Activated CD4-positive, alpha-beta T cell treated with anti-CD3 and anti-CD28 coated beads, Interleukin-2, amount 10 ng/mL, durations not matched to agents 7 days and 5 days (primary cell): ENCODE measurements around the gene TMEM187. TPM values are rescaled to one million over a fixed set of nuclear protein-coding genes. Genes with fewer than 3 reads are reported as not detected.
A peak's percentile ranks its signal among the peaks of the same experiment; 100 is the strongest.

Experiments
- CTCF ChIA-PET: fragments of 350-600 bp; sonication (Branson Sonifier 250); formaldehyde crosslinking; loops from one replicate; lab custom pipeline; 2021; ENCODE audit warnings: antibody characterized with exemption; lab: Charles Lee
- POLR2A ChIA-PET: fragments of 350-600 bp; sonication (Branson Sonifier 250); formaldehyde crosslinking; loops from one replicate; lab custom pipeline; 2021; ENCODE audit warnings: antibody characterized with exemption; lab: Charles Lee
- DNase-seq: peaks from one replicate; pipeline ENCODE4 v3.0.0-alpha.2; 2020
- H3K27ac Mint-ChIP-seq: one replicate; pipeline ENCODE4 v1.8.0; 2021; ENCODE audit warnings: mild to moderate bottlenecking, moderate library complexity, mixed read lengths
- H3K27me3 Mint-ChIP-seq: one replicate; pipeline ENCODE4 v1.8.0; 2021; ENCODE audit warnings: mixed read lengths
- H3K36me3 Mint-ChIP-seq: one replicate; pipeline ENCODE4 v1.8.0; 2021; ENCODE audit warnings: low read depth, mixed read lengths
- H3K4me1 Mint-ChIP-seq: one replicate; pipeline ENCODE4 v1.8.0; 2021; ENCODE audit warnings: mixed read lengths
- H3K4me3 Mint-ChIP-seq: one replicate; pipeline ENCODE4 v1.8.0; 2021; ENCODE audit warnings: mild to moderate bottlenecking, moderate library complexity, mixed read lengths
- H3K9me3 Mint-ChIP-seq: one replicate; pipeline ENCODE4 v1.8.0; 2021; ENCODE audit warnings: mixed read lengths
- total RNA-seq, 2 experiments: library from RNA; stranded (reverse); gene quantifications; one replicate each; pipeline ENCODE4 v1.2.3, GENCODE V29; 2021

Gene TMEM187
- total RNA-seq, 2 experiments from 2014 or later = 7.9 to 8.5 TPM

DNA sequence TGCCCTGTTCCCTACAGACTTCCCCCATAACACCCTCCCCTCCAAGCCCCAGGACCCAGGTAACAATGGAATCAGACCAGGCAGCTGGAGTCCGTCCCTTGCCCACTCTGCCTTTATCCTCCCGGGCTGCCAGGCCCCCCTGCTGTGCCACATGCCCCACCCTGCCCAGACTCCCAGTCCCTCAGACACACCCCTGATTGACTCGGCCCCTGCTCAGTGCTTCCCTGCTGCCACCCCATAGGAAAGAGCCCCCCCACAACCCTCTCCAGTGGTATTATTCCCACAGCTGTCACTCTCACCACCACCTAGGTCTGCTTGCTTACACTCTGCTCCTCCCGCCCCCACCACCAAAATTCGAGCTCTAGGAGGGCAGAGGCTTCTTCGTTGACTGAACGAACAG lies 33.0 kb upstream of the TMEM187 start:
- ChIA-PET CTCF (interaction anchor here (1.0 to 3.3 kb wide), 4 partner anchors 8 to 17 kb away, joined by 3 to 15 read pairs (median 5); no protein-coding TSS in a partner anchor), POLR2A (no interaction called here)
- H3K4me3 Mint-ChIP-seq = no peak overlapping the region
- peaks cover 7% of the 10 kb centered on the region for H3K36me3 Mint-ChIP-seq
- no peaks in the 10 kb centered on the region for H3K27me3 Mint-ChIP-seq
- no peak for DNase-seq
- H3K9me3 Mint-ChIP-seq = no peaks in the 10 kb centered on the region
- no peak overlapping the region for H3K27ac Mint-ChIP-seq
- H3K4me1 Mint-ChIP-seq = peaks cover 17% of the 10 kb centered on the region

DNA sequence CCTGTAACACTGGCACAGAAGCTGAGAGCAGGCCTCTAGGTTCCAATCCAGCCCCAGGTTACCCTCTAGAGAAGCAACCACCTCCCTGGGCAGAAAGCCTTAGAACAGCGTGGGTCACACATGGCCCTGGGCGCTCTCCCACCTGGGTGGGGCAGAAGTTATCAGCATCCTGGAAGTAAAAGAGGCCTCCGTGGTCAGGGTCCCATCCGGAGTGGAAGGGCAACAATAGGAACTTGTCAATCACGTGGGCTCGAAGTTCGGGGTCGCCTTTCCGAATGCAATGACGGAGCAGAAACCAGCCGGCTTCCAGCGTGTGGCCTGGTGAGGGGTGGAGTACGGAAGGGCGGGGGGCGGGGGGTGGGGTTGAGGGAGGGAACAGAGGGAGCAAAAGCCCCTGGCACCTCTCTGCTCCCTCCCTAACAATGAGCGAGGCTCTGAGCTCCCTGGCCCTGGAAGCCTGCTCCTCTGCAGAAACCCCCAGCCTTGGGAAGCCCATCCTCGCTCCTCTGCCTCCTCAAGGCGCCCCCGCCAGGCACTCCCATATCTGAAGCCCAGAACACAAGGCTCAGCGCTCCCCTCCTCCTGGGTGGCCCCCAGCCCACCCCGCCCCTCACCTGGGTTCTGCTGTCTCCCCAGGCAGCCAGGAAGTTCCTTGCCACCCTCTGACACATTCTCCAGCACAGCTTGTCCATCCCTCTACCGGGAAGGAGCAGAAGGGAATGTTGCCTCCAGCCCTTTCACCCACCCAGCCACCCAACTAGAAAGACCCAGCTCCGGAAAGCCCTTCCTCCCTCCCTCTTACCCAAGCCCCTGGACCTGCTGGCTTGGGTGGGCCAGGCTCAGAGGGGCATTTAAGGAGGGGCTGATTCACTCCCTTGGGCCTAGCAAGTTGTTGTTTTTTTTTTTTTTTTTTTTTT lies 31.0 kb upstream of the TMEM187 start:
- no peaks in the 10 kb centered on the region for H3K27me3 Mint-ChIP-seq
- POLR2A ChIA-PET = no interaction called here
- H3K36me3 Mint-ChIP-seq = peaks cover 7% of the 10 kb centered on the region
- H3K27ac Mint-ChIP-seq = peak overlapping the region; percentile 79
- no peak for DNase-seq
- H3K4me1 Mint-ChIP-seq = peaks cover 15% of the 10 kb centered on the region
- peak overlapping the region; percentile 61 for H3K4me3 Mint-ChIP-seq
- H3K9me3 Mint-ChIP-seq = no peaks in the 10 kb centered on the region
- CTCF ChIA-PET = interaction anchor here (1.0 kb wide), 1 partner anchor 13 kb away, joined by 3 read pairs; no protein-coding TSS in a partner anchor

DNA sequence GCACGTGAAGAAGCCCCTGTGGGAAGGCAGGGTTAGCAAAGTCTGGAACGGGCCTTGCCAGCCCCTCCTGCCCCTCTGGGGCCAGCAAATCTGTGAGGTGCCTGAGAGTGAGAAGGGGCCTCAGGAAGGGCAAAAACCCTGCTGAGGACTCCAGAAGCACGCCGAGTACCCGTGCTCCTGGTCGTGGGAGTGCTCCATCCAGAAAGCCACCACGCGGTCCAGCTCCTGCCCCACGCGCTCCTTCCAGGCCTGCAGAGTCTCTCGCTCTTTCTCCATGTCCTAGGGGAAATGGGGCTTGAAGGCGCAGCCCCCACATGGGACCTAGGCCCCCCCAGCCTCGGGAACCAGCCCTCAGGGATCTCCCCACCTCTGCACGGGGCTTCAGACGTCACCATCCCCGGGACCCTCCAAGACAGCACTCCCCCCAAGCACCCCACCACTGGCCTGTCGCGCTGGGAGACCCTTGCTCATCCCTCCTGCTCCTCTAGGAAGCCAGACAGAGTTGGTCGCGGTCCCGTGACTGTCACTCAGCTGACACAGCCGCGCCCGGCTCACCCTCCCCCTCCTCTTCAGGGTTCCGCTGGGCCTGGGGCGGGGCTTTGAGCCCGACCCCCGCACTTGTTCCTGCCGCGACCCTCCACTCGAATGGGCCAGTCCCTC lies 28.3 kb upstream of the TMEM187 start, which contains the start of gene RENBP:
Gene RENBP, minus strand, starts transcription at position 504 of the 660 bp plus-strand sequence. Its CDS starts 33 bp downstream, at position 471.
- Mint-ChIP-seq H3K36me3 (peaks cover 10% of the 10 kb centered on the region), H3K27ac (peak within 1 kb of the TSS; percentile 90), H3K4me1 (peaks cover 25% of the 10 kb centered on the region), H3K27me3 (no peaks in the 10 kb centered on the region), H3K9me3 (no peaks in the 10 kb centered on the region), H3K4me3 (peak within 1 kb of the TSS; percentile 81)
- ChIA-PET POLR2A (no interaction called here), CTCF (interaction anchor here (1.6 to 10.3 kb wide), 4 partner anchors 16 to 180 kb away, joined by 3 to 205 read pairs (median 44); partner anchors contain the start of genes ARHGAP4, HCFC1, NAA10 and PLXNB3)
- peak; percentile 50 for DNase-seq

DNA sequence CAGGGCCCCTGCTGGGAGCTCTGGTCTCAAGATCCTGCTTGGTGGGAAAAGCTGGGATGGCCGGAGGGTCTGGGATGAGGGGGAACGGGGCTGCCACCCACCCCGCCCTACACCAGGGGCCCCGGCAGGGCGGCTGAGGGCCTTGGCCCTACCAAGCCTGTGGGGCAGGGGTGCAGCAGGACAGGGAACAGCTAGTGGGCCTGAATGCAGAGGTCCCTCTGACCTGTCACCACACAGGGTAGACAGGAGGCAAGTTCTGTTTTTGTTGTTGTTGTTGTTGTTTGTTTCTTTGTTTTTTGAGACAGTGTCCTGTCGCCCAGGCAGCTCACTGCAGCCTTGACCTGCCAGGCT lies 27.8 kb upstream of the TMEM187 start:
- Mint-ChIP-seq H3K27me3 (no peaks in the 10 kb centered on the region), H3K4me1 (peaks cover 28% of the 10 kb centered on the region), H3K9me3 (no peaks in the 10 kb centered on the region), H3K4me3 (no peak overlapping the region), H3K27ac (no peak overlapping the region), H3K36me3 (peaks cover 12% of the 10 kb centered on the region)
- CTCF ChIA-PET = interaction anchor here (0.6 to 10.3 kb wide), 5 partner anchors 16 to 918 kb away, joined by 3 to 205 read pairs (median 6); partner anchors contain the start of genes ARHGAP4, HCFC1, NAA10 and PLXNB3
- no peak for DNase-seq
- POLR2A ChIA-PET = no interaction called here

DNA sequence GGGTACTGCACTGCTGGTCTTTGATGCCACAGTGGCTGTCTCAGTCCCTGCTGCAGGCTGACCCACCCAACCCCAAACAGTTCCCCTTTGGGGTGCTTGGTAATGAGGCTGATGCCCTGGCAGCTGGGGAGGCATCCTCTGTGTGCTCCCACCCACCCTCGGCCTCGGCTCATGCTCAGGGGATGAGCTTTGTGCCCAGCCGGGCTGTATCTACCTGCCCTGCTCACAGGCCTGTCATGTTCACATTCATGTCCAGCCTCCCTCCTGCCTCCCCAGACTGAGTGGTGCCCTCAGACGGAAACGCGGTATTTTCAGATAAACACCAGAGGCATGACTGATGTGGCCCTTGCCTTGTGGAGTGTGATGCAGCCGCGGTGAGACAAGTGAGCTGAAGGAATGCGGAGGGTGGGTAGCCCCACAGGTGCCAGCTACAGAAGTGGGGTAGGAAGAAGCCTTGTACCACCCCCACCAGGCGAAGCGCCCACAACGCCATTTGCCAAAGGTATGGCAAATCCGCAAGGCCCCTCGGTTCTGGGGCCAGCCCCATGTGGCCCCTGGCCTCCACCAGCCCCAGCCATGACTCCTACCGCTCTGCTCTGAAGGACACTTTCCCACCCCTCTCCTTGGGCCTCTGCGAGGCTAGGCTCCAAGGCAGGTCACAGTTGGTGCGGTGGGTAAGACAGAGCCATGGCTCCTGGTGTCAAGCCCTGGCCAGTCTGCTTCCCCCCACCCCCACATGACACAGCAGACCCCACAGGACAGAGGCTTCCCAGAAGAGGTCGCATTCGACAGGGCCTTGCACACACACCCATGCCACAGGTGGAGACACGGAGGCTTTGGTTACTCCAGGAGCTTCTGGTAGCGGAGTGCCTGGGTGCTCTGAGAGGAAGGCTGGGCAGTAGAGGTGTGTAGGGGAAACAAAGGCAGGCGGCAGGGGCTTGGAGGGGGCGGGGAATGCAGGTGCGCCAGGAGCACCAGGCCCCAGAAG lies 26.3 kb upstream of the TMEM187 start:
- peaks cover 16% of the 10 kb centered on the region for H3K36me3 Mint-ChIP-seq
- DNase-seq = no peak
- H3K9me3 Mint-ChIP-seq = no peaks in the 10 kb centered on the region
- CTCF ChIA-PET = interaction anchor here (0.6 to 10.3 kb wide), 15 partner anchors 8 to 583 kb away, joined by 3 to 205 read pairs (median 4); partner anchors contain the start of genes ARHGAP4, HCFC1, NAA10 and PLXNB3
- no peak overlapping the region for H3K27ac Mint-ChIP-seq
- H3K4me1 Mint-ChIP-seq = peaks cover 30% of the 10 kb centered on the region
- POLR2A ChIA-PET = no interaction called here
- no peaks in the 10 kb centered on the region for H3K27me3 Mint-ChIP-seq
- H3K4me3 Mint-ChIP-seq = no peak overlapping the region

DNA sequence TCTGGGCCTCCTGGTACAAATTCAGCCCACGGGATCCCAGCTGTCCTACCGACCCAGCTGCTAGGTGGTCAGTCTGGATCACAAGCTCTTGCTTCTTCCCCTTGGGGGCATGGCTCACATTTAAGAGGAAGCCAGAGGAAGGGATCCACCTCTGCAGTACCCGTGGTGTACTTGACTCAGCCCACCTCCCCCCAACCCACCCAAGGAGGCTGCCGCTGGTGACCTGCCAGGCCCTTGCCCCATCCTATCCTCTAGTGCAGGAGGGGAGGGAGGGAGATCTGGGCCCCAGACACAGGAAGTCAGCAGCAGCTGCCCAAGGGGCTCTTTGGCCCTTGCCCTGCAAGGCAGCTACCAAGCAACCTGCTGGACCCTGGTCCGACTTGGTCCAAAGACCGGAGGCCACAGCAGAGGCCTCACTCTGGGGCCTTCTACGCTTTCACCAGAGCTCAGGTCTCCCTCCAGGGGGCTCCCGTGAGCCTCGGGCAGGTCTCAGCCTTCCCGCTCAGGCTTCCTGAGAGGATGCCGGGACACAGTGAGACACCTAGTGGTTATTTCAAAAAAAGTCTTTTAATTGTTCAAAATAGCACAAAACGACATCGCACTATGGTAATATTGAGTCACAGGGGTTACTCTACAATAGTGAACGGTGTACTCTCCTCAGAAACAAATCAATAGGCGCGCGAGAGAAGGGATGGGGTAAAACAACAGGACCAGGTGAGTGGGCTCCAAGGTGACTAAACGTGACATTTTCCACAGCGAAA lies 25.4 kb upstream of the TMEM187 start:
- ChIA-PET CTCF (interaction anchor here (0.6 to 10.3 kb wide), 22 partner anchors 9 to 543 kb away, joined by 3 to 205 read pairs (median 4); partner anchors contain the start of genes ARHGAP4, HCFC1, NAA10 and PLXNB3), POLR2A (no interaction called here)
- peak; percentile 83 for DNase-seq
- Mint-ChIP-seq H3K27ac (peak overlapping the region; percentile 86), H3K27me3 (no peaks in the 10 kb centered on the region), H3K4me3 (no peak overlapping the region), H3K9me3 (no peaks in the 10 kb centered on the region), H3K4me1 (peaks cover 28% of the 10 kb centered on the region), H3K36me3 (peaks cover 19% of the 10 kb centered on the region)

DNA sequence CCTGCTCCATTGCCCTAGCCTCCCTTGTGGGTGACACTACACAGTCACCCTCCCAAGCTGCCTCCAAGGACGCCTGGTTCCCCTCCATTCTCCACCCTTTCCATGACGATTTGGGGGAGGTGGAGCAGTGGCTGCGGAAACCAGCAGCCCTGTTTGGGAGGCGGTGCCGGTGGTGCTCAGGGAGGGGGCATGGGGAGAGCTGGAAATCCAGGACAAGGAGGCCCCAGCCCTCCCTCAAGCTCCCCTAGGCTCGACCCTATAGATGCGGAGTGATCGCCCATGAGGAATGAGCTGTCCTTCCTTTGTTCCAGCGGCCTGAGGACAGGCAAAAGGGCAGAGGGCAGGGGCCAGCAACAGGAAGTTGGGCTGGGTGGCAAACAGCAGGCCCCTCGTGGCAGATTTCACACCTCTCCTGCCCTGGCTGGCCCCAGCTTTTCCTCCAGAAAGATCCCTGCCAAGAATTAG lies 24.5 kb upstream of the TMEM187 start:
- CTCF ChIA-PET = interaction anchor here (0.6 to 10.3 kb wide), 12 partner anchors 10 to 542 kb away, joined by 3 to 205 read pairs (median 4); partner anchors contain the start of genes ARHGAP4, HCFC1, NAA10 and PLXNB3
- H3K36me3 Mint-ChIP-seq = peaks cover 22% of the 10 kb centered on the region
- H3K4me1 Mint-ChIP-seq = peaks cover 28% of the 10 kb centered on the region
- no peak for DNase-seq
- no peak overlapping the region for H3K4me3 Mint-ChIP-seq
- POLR2A ChIA-PET = no interaction called here
- H3K27ac Mint-ChIP-seq = peak overlapping the region; percentile 80
- H3K9me3 Mint-ChIP-seq = no peaks in the 10 kb centered on the region
- H3K27me3 Mint-ChIP-seq = no peaks in the 10 kb centered on the region

DNA sequence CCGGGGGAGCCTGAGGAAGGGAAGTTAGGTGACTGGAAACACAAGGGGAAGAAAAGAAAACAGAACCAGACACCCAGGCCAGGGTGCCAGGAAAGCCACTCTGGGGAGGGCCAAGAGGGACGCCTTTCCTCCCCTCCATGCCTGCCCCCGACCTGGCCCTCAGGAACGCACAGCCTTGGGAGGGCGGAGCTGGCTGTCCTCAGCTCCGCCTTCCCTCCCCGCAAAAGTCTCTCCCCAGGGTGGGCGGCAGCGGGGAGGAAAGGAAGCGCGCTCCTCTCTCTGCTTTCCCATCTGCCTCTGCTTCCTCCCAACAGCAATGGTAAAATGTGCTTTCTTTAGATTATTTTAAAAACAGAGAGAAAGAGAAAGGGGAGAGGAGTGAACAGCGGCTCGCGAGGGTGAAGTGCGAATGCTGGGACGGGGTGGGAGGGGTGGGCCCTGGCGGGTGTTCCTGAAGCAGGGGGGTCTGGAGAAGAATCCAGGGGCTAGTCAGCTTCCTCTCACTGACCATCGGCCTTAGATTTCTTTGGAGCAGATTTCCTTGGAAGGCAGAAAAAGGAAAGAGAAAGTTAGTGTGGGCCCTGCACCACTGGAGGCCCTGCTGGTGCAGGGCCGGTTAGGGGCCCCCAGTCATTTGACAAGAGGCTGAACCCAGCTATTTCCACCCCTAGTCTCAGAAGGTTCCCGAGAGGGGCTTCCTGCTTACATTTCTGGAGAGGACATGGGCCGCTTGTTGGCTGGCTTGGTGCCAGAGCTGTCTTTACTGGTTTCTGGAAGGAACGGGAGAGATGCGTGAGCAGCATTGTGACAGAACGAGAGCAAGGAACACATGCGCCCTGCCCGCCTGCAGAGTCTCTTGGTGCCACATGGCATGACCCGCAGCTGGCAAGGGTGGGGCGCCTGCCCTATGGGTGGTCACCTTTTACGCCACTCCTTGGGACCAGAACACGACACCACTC lies 23.4 kb upstream of the TMEM187 start:
- H3K4me3 Mint-ChIP-seq = no peak overlapping the region
- peaks cover 31% of the 10 kb centered on the region for H3K4me1 Mint-ChIP-seq
- peak overlapping the region; percentile 66 for H3K27ac Mint-ChIP-seq
- POLR2A ChIA-PET = no interaction called here
- H3K9me3 Mint-ChIP-seq = no peaks in the 10 kb centered on the region
- DNase-seq = no peak
- no peaks in the 10 kb centered on the region for H3K27me3 Mint-ChIP-seq
- CTCF ChIA-PET = interaction anchor here (0.6 to 10.3 kb wide), 13 partner anchors 10 to 541 kb away, joined by 3 to 205 read pairs (median 3); partner anchors contain the start of genes ARHGAP4, HCFC1, NAA10 and PLXNB3
- H3K36me3 Mint-ChIP-seq = peaks cover 28% of the 10 kb centered on the region

DNA sequence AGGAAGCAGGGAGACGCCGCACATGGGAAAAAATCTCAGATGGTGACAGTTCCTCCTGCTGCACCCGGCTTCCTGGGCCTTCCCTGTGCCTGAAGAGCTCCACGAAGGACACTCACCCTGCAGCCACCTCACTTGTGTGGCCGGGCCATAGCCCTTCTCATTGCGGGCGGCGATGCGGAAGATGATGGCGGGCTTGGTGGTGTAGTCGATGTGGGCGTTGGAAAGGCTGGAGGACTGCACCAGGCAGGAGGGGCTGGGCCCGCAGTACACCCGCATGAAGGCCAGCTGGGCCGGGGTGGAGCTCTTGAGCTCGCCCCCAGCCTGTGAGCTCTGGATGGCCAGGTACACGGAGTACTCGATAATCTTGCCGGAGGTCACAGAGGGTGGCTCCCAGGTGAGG lies 22.4 kb upstream of the TMEM187 start:
- H3K4me1 Mint-ChIP-seq = peaks cover 28% of the 10 kb centered on the region
- no peaks in the 10 kb centered on the region for H3K27me3 Mint-ChIP-seq
- no peak overlapping the region for H3K4me3 Mint-ChIP-seq
- DNase-seq = no peak
- CTCF ChIA-PET = interaction anchor here (0.7 to 10.3 kb wide), 6 partner anchors 11 to 186 kb away, joined by 3 to 205 read pairs (median 5); partner anchors contain the start of genes ARHGAP4, HCFC1, NAA10 and PLXNB3
- POLR2A ChIA-PET = interaction anchor here (0.6 kb wide), 1 partner anchor 345 kb away, joined by 6 read pairs; the partner anchor contains the start of gene TEX28
- H3K9me3 Mint-ChIP-seq = no peaks in the 10 kb centered on the region
- peaks cover 32% of the 10 kb centered on the region for H3K36me3 Mint-ChIP-seq
- H3K27ac Mint-ChIP-seq = peak overlapping the region; percentile 41
